Ovary (tissue), 9 donors: ENCODE results near the gene MIEF2. TPM values are rescaled to one million over a fixed set of nuclear protein-coding genes. Genes with fewer than 3 reads are reported as not detected.
A peak's percentile ranks its signal among the peaks of the same experiment; 100 is the strongest.

Experiments used
- DNase-seq, 5 donors: peaks; one replicate each; pipeline ENCODE4 v3.0.0-alpha.2; 2019 to 2020
- H3K27ac ChIP-seq, 2 donors: fragments of 200-600 bp; one replicate each; pipeline versions ENCODE4 v1.5.1 to v1.8.0; 2019 to 2022
- H3K27me3 ChIP-seq: fragments of 200-600 bp; one replicate; pipeline ENCODE4 v1.8.0; 2022
- H3K36me3 ChIP-seq: fragments of 200-600 bp; sonication (generic); one replicate; pipeline ENCODE4 v1.5.1; 2019
- H3K4me1 ChIP-seq: one replicate; pipeline ENCODE4 v1.8.1; 2013; ENCODE audit warnings: mild to moderate bottlenecking, moderate library complexity; ENCODE audit not compliant: insufficient read depth
- H3K4me3 ChIP-seq: fragments of 200-600 bp; sonication (generic); one replicate; pipeline ENCODE4 v1.5.1; 2017
- H3K9me3 ChIP-seq, 2 donors: fragments of 200-600 bp in 1 of 2; sonication (generic) in 1 of 2; one replicate each; pipeline versions ENCODE4 v1.5.1 to v1.8.1; 2013 to 2019; ENCODE audit warnings: mild to moderate bottlenecking in 1 of 2, moderate library complexity in 1 of 2
- CTCF ChIP-seq, 3 donors: fragments of 450-650 bp in 2 of 3; fragments of 200-600 bp in 1 of 3; IDR thresholded peaks; one replicate each; pipeline versions ENCODE4 v1.5.1 to v1.8.0; 2016 to 2022; ENCODE audit warnings: antibody characterized with exemption in 3 of 3, mild to moderate bottlenecking in 1 of 3
- EP300 ChIP-seq: sonication (generic); formaldehyde crosslinking; IDR thresholded peaks from one replicate; pipeline ENCODE4 v1.6.1; 2017; ENCODE audit warnings: antibody characterized with exemption
- POLR2A ChIP-seq: fragments of 450-650 bp; IDR thresholded peaks from one replicate; pipeline ENCODE4 v1.6.1; 2017; ENCODE audit warnings: antibody characterized with exemption, mild to moderate bottlenecking, moderate library complexity
- WGBS, 3 donors: extraction: QIAGEN DNeasy Blood & Tissue Kit in 1 of 3; methylation state at CpG; one replicate each; pipeline versions ENCODE4 v1.1.5 to v1.1.7; 2013 to 2017; 5-methylcytosine and 5-hydroxymethylcytosine counted together
- intact Hi-C, 4 donors: fragments of 100-400 bp; cut with DNase I; formaldehyde crosslinking; loops; one replicate each; pipeline versions ENCODE4 v1.11.0 to v1.15.1; 2022 to 2023
- polyA plus RNA-seq, 2 donors: library from polyadenylated mRNA; stranded (reverse); fragments of 200-250 nt in 1 of 2; fragments of 350-450 nt in 1 of 2; fragmentation: Illumina TruSeq in 1 of 2; extraction: RNeasy Lipid Tissue Mini Kit (QIAGEN cat#74804) in 1 of 2; gene quantifications; one replicate each; pipeline ENCODE4 v1.2.3, GENCODE V29; 2013 to 2014
- total RNA-seq, 7 donors: library from RNA; depleted of rRNA in 2 of 7; stranded (reverse); fragments of >200 nt in 2 of 7; fragmentation: NEBNext Ultra II Directional in 3 of 7; extraction: Animal tissue kit (Norgen Biotek cat#: 25700) in 3 of 7; gene quantifications; one replicate each; pipeline versions ENCODE4 v1.1.0 to v1.2.4, GENCODE V29; 2016 to 2023
- donor health status: DM: no; HTN: no; CAD: no; lungs with moderate emphysema.
- donor health status: DM: no; HTN: no; CAD: no.
- donor health status: Bipolar disorder and iron deficiency.
- donor health status: DM: yes; HTN: yes; CAD: no.
- donor health status: DM: no; HTN: no; CAD: no.
- donor health status: DM: yes; HTN: yes; CAD: no.

The MIEF2 gene
- total and polyA plus RNA-seq, 9 donors, result 4.0 to 36.1 (median 21.9) TPM

- Histone ChIP-seq H3K36me3 (no peaks in the 10 kb centered on the region), H3K4me1 (peaks cover 2% of the 10 kb centered on the region), H3K9me3 (no peaks in the 10 kb centered on the region), H3K27me3 (no peaks in the 10 kb centered on the region), H3K4me3 (no peak overlapping the region), H3K27ac (peak overlapping the region in 1 of 2 donors; percentile 51)
- WGBS, 3 donors, result 81 to 83% (median 83%) methylated on average over 22 to 24 of the region's 24 CpGs
- TF ChIP-seq POLR2A, result no peak
- no peak for TF ChIP-seq CTCF (IDR thresholded peaks at IDR 0.05)
- no peak for TF ChIP-seq EP300
- DNase-seq, result peak in 1 of 5 donors; percentile 33
- intact Hi-C loops, result loop anchor here in 1 of 4 donors (5.0 kb wide), 1 partner anchor 1929 kb away; no protein-coding TSS in a partner anchor
Measured at GRCh38 chr17:18246109-18246725, 14.2 kb upstream of the MIEF2 start.

- peak overlapping the region in 1 of 2 donors; percentile 51 for H3K27ac ChIP-seq
- intact Hi-C loops, result loop anchor here in 1 of 4 donors (5.0 kb wide), 1 partner anchor 1930 kb away; no protein-coding TSS in a partner anchor
Measured at GRCh38 chr17:18246880-18247612, 13.4 kb upstream of the MIEF2 start.

GRCh38 chr17:18247613-18248001, 12.9 kb upstream of the MIEF2 start:
- TF ChIP-seq POLR2A, result no peak
- TF ChIP-seq EP300, result no peak
- TF ChIP-seq CTCF (IDR thresholded peaks at IDR 0.05), result no peak
- 26 to 38% (median 32%) methylated on average over 28 to 30 of the region's 30 CpGs for WGBS, 3 donors
- no peaks in the 10 kb centered on the region for H3K9me3 ChIP-seq
- DNase-seq, result peak; percentile 60 to 88 (median 72)
- H3K4me3 ChIP-seq, result no peak overlapping the region
- intact Hi-C loops, result loop anchor here in 1 of 4 donors (5.0 kb wide), 1 partner anchor 1930 kb away; no protein-coding TSS in a partner anchor
- H3K4me1 ChIP-seq, result peaks cover 2% of the 10 kb centered on the region
- H3K27me3 ChIP-seq, result no peaks in the 10 kb centered on the region
- H3K27ac ChIP-seq, result peak overlapping the region in 1 of 2 donors; percentile 51
- H3K36me3 ChIP-seq, result no peaks in the 10 kb centered on the region

More at GRCh38 chr17:18246880-18247612, 13.4 kb upstream of the MIEF2 start:
- Histone ChIP-seq H3K27me3 (no peaks in the 10 kb centered on the region), H3K4me3 (no peak overlapping the region), H3K36me3 (no peaks in the 10 kb centered on the region), H3K9me3 (no peaks in the 10 kb centered on the region), H3K4me1 (peaks cover 2% of the 10 kb centered on the region)
- peak; percentile 90 to 93 (median 90) for DNase-seq
- WGBS, 3 donors, result 15 to 22% (median 20%) methylated on average over 37 to 46 of the region's 46 CpGs
- TF ChIP-seq EP300, result no peak
- no peak for TF ChIP-seq POLR2A
- TF ChIP-seq CTCF (IDR thresholded peaks at IDR 0.05), result no peak

- Histone ChIP-seq H3K27me3 (no peaks in the 10 kb centered on the region), H3K4me3 (no peak overlapping the region), H3K4me1 (peaks cover 2% of the 10 kb centered on the region), H3K9me3 (no peaks in the 10 kb centered on the region), H3K36me3 (no peaks in the 10 kb centered on the region), H3K27ac (peak overlapping the region in 1 of 2 donors; percentile 51)
- intact Hi-C loops, result loop anchor here in 1 of 4 donors (5.0 kb wide), 1 partner anchor 1931 kb away; no protein-coding TSS in a partner anchor
- WGBS, 3 donors, result 14 to 23% (median 22%) methylated on average over 9 of the region's 9 CpGs
- TF ChIP-seq CTCF (IDR thresholded peaks at IDR 0.05) (peak in 2 of 3 donors; percentile 67 to 71), POLR2A (no peak)
- peak; percentile 72 to 76 (median 76) for DNase-seq
Measured at GRCh38 chr17:18248300-18248731, 12.1 kb upstream of the MIEF2 start.
